Measurements from ENCODE around the gene MEOX1.

Gene MEOX1

DNA sequence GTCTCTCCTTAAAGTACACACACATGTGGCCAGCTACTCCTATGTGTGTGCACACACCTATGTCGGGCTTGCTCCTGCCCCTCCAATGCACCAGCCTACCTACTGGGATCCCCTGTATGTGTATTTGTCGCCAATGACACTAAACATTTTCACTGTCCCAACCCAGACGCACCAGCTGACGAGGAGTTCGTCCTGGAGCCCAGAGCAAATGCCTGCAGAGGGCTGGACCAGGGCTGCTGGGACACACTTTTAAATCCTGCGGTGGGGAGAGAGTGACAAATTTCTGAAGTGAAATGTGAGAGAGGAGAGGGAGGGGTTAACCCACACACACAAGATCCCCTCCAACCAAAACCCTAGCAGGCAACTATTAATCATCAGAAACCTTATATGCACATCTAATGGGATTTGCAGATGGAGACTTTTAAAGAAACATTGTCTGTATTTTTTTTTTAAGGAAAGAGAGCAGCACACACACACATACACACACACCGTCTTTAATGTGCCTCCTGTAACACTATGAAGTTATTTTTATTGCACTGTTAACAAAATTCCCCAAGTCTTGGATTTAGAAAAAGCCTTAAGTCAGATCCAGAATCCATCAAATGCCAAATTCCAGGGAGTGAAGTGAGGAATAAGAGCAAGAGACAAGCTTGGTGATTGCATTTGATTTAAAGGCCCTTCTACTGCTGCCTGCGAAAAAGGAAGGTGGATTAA, at the start of gene MEOX1:
Gene MEOX1 (minus strand): TSS at position 224 of the 714 bp plus-strand sequence. CDS start 388 bp downstream, outside the sequence.
- Mint-ChIP-seq H3K27ac (peak within 1 kb of the TSS; percentile 88 to 97 (median 90)), H3K9me3 (no peaks in the 10 kb centered on the region), H3K4me3 (peak within 1 kb of the TSS; percentile 75 to 86 (median 77)), H3K27me3 (ENCODE audit: low read depth) (peaks cover 7% of the 10 kb centered on the region), H3K36me3 (ENCODE audit: low read depth) (no peaks in the 10 kb centered on the region), H3K4me1 (peaks cover 72% of the 10 kb centered on the region)
- TF ChIP-seq, protein P1, sequence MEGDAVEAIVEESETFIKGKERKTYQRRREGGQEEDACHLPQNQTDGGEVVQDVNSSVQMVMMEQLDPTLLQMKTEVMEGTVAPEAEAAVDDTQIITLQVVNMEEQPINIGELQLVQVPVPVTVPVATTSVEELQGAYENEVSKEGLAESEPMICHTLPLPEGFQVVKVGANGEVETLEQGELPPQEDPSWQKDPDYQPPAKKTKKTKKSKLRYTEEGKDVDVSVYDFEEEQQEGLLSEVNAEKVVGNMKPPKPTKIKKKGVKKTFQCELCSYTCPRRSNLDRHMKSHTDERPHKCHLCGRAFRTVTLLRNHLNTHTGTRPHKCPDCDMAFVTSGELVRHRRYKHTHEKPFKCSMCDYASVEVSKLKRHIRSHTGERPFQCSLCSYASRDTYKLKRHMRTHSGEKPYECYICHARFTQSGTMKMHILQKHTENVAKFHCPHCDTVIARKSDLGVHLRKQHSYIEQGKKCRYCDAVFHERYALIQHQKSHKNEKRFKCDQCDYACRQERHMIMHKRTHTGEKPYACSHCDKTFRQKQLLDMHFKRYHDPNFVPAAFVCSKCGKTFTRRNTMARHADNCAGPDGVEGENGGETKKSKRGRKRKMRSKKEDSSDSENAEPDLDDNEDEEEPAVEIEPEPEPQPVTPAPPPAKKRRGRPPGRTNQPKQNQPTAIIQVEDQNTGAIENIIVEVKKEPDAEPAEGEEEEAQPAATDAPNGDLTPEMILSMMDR (IDR thresholded peaks at IDR 0.05; ENCODE audit: unreplicated experiment in 3 of 3), result no peak

DNA sequence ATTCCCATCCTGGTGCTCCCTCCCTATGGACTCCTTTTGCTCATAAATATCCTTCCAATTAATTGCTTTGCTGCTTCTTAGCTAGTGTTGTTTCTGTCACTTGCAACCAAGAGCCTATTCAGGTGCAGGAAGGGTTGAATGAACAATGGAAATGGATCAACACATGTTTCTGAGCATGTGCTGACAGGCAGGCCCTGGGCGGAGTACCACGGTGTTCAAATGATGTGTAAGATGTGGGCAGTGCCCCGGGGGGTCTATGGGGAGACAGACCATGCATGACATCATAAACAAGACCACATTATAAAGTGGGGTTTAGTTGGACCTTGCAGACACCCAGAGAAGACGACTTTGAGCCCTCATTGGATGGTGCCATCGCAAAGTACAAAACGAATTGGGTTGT, 48.4 kb upstream of the MEOX1 start:
- H3K9me3 Mint-ChIP-seq, result no peaks in the 10 kb centered on the region
- peaks cover 18% of the 10 kb centered on the region for H3K4me1 Mint-ChIP-seq
- no peak overlapping the region for H3K27ac Mint-ChIP-seq
- H3K27me3 Mint-ChIP-seq (ENCODE audit: low read depth), result peaks cover 65% of the 10 kb centered on the region
- no peaks in the 10 kb centered on the region for H3K36me3 Mint-ChIP-seq (ENCODE audit: low read depth)
- H3K4me3 Mint-ChIP-seq, result no peak overlapping the region
- TF ChIP-seq, protein P1 (IDR thresholded peaks at IDR 0.05; ENCODE audit: unreplicated experiment in 3 of 3), result no peak

DNA sequence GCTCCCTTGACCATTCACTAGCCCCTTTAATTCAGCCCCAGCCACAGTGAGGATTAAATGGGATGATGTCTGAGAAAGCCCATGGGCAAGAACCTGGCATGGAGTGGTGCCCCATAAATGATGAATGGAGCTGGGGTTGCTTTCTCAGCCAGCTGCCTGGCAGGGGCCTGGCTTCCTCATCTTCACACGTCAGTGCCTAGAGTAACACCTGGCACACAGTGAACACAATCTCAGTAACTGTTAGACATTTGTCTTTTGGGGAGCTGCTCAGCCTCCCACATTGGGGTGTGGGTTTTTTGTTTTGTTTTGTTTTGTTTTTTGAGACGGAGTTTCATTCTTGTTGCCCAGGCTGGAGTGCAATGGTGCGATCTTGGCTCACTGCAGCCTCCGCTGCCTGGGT, 47.5 kb upstream of the MEOX1 start:
- H3K27me3 Mint-ChIP-seq (ENCODE audit: low read depth), result peaks cover 57% of the 10 kb centered on the region
- H3K4me1 Mint-ChIP-seq, result peaks cover 13% of the 10 kb centered on the region
- no peak overlapping the region for H3K4me3 Mint-ChIP-seq
- no peaks in the 10 kb centered on the region for H3K36me3 Mint-ChIP-seq (ENCODE audit: low read depth)
- H3K9me3 Mint-ChIP-seq, result no peaks in the 10 kb centered on the region
- TF ChIP-seq, protein P1 (IDR thresholded peaks at IDR 0.05; ENCODE audit: unreplicated experiment in 3 of 3), result no peak
- H3K27ac Mint-ChIP-seq, result no peak overlapping the region

DNA sequence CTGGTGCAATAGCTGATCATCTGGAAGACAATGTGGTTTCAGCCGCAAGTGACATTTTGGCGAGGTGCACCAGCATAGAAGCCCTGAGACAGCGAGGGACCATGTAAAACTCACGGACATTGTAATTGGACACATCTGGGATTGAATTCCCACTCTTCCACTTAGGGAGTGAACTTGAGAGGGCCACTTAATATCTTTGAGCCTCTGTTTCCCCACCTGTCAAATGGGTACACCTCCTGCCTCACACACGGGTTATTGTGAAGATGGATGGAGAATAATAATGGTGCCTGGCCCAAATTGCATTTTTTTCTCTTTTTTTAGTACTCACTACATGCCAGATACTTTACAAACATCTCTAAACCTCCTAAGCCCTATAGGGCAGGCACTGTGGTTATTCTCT, 45.5 kb upstream of the MEOX1 start:
- peaks cover 42% of the 10 kb centered on the region for H3K27me3 Mint-ChIP-seq (ENCODE audit: low read depth)
- no peaks in the 10 kb centered on the region for H3K9me3 Mint-ChIP-seq
- H3K4me1 Mint-ChIP-seq, result peaks cover under 1% of the 10 kb centered on the region
- TF ChIP-seq, protein P1 (IDR thresholded peaks at IDR 0.05; ENCODE audit: unreplicated experiment in 3 of 3), result no peak
- no peak overlapping the region for H3K27ac Mint-ChIP-seq
- H3K4me3 Mint-ChIP-seq, result no peak overlapping the region
- H3K36me3 Mint-ChIP-seq (ENCODE audit: low read depth), result no peaks in the 10 kb centered on the region

DNA sequence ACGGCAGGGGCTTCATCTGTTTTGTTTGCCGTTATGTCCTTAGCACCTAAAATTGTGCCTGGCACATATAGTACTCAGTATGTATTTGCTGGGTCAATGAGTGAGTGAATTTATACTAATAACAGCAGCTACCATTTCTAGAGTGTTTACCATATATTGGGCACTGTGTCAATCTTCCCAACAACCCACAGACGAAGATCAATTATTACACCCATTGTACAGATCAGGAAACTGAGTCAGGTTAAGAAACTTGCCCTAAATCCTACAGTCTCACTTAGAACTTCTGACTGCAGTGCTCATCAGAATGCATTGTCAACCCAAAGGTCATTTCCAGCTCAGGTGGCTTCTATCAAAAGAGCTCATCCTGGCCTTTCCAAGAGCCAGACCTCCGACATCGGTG, 44.5 kb upstream of the MEOX1 start:
- H3K4me1 Mint-ChIP-seq, result no peaks in the 10 kb centered on the region
- TF ChIP-seq, protein P1 (IDR thresholded peaks at IDR 0.05; ENCODE audit: unreplicated experiment in 3 of 3), result no peak
- no peaks in the 10 kb centered on the region for H3K36me3 Mint-ChIP-seq (ENCODE audit: low read depth)
- H3K27me3 Mint-ChIP-seq (ENCODE audit: low read depth), result peaks cover 33% of the 10 kb centered on the region
- H3K27ac Mint-ChIP-seq, result no peak overlapping the region
- H3K4me3 Mint-ChIP-seq, result no peak overlapping the region
- no peaks in the 10 kb centered on the region for H3K9me3 Mint-ChIP-seq

DNA sequence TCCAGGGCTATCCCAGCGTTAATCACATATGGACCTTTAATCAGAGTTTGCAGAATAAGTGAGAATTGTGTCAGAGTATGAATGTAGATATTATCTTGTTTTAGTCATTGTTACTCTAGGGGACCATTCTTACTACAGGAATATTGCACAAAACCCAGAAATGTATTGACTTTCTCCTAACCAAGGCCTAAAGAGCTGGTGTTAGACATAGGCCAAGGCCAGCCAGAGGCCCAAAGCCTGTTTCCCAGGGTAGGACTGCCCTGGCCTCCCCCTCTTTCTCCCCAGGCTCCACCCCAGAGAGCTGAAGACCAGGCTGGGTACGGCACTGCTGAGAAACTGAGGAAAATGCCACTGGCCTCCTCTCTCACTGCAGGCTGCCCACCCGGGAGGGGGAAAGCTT, 41.9 kb upstream of the MEOX1 start:
- Mint-ChIP-seq H3K36me3 (ENCODE audit: low read depth) (no peaks in the 10 kb centered on the region), H3K27ac (no peak overlapping the region), H3K9me3 (no peaks in the 10 kb centered on the region), H3K4me3 (no peak overlapping the region), H3K27me3 (ENCODE audit: low read depth) (peaks cover 15% of the 10 kb centered on the region), H3K4me1 (no peaks in the 10 kb centered on the region)
- TF ChIP-seq, protein P1 (IDR thresholded peaks at IDR 0.05; ENCODE audit: unreplicated experiment in 3 of 3), result no peak

Measured in nephron (organoid).